IPS DF 6.9 (cell line): Measurements from ENCODE around the gene LRRC66.
A peak's percentile ranks its signal among the peaks of the same experiment; 100 is the strongest.

Experiments used
- DNase-seq: peaks from one replicate; pipeline ENCODE4 v3.0.0-alpha.2; 2013; ENCODE audit warnings: low read depth, low spot score
- H3K27ac ChIP-seq: one replicate; pipeline ENCODE4 v1.5.1; 2013; ENCODE audit warnings: low read length, control low read depth
- H3K27me3 ChIP-seq: 2 replicates; pipeline ENCODE4 v1.6.1; 2013; ENCODE audit warnings: mild to moderate bottlenecking, low read length; ENCODE audit not compliant: control insufficient read depth, insufficient read depth
- H3K36me3 ChIP-seq: 2 replicates; pipeline ENCODE4 v1.6.1; 2013; ENCODE audit warnings: low read length; ENCODE audit not compliant: control insufficient read depth, insufficient read depth
- H3K4me1 ChIP-seq: 2 replicates; pipeline ENCODE4 v1.6.1; 2013; ENCODE audit warnings: low read length; ENCODE audit not compliant: control insufficient read depth, insufficient read depth
- H3K4me3 ChIP-seq: 2 replicates; pipeline ENCODE4 v1.5.1; 2013; ENCODE audit warnings: mild to moderate bottlenecking, low read length
- H3K9me3 ChIP-seq: 2 replicates; pipeline ENCODE4 v1.6.1; 2013; ENCODE audit warnings: low read length, inconsistent platforms; ENCODE audit not compliant: control insufficient read depth, insufficient read depth
- WGBS: extraction: QIAGEN DNeasy Blood & Tissue Kit; methylation state at CpG from one replicate; pipeline ENCODE4 v1.1.7; 2013; ENCODE audit warnings: mixed read lengths, missing lambda C conversion rate; ENCODE audit not compliant: insufficient read length, insufficient coverage; 5-methylcytosine and 5-hydroxymethylcytosine counted together

LRRC66 gene, protein sequence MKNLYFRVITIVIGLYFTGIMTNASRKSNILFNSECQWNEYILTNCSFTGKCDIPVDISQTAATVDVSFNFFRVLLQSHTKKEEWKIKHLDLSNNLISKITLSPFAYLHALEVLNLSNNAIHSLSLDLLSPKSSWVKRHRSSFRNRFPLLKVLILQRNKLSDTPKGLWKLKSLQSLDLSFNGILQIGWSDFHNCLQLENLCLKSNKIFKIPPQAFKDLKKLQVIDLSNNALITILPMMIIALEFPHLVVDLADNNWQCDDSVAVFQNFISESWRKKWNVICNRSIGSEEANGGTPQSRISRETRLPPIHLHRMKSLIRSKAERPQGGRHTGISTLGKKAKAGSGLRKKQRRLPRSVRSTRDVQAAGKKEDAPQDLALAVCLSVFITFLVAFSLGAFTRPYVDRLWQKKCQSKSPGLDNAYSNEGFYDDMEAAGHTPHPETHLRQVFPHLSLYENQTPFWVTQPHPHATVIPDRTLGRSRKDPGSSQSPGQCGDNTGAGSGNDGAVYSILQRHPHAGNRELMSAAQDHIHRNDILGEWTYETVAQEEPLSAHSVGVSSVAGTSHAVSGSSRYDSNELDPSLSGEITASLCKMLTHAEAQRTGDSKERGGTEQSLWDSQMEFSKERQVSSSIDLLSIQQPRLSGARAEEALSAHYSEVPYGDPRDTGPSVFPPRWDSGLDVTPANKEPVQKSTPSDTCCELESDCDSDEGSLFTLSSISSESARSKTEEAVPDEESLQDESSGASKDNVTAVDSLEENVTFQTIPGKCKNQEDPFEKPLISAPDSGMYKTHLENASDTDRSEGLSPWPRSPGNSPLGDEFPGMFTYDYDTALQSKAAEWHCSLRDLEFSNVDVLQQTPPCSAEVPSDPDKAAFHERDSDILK

DNA sequence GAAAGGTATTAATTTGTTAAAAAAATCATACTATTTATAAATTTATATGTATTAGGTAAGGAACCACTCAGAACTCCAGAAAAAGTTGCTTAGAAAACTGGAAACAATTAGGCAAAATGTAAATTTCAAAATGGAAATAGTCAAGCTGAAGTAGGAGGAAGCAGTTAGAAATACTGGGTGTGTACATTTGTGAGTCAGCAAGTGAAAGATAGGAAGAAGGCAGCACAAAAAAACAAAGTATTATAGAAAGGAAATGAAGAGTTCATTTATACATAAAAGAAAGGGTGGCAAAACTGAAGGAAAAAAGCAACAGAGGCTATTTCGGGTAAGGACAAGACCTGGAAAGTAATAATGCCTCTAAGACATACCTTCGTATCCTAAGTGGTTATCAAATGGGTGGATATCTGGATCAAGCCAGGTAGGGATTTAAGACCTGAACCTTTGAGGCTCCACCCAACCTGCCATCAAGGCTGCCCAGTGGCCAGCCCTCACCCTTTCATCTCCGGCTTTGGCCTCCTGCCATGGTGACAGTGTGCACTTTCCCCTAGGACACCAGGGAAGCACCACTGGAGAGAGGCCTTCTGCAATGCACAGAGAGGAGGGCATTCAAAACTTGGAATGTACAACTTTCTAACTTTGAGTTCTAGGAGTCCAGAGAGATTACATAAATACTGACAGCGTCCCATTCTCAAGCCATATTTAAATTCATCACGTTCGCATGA is at the start of gene LRRC66:
LRRC66 (minus strand) TSS at position 428 of the 722 bp plus-strand sequence. CDS start 2,750 bp downstream, outside the sequence.
- H3K36me3 ChIP-seq = no peaks in the 10 kb centered on the region
- WGBS = no CpG with 5 or more reads among the region's 6 CpGs

DNA sequence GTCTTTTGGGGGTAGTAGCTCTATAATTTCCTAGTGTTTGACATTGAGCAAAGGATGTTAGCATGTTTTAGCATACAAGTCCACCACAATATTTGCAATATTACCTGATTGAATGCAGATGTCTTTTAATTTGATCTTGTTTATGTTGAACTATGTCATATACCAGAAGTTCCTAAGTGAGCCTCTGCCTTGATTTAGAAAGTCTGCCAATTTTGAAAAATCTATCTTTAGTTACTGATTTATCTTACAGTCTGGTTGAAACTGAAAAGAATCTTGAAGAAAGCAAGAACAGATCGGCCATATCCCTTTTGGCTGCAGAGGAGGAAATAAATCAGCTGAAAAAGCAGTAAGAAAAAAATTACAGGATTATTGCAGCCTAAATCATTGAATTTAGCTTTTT is 49.4 kb upstream of the LRRC66 start:
- no peaks in the 10 kb centered on the region for H3K36me3 ChIP-seq
- H3K4me3 ChIP-seq = no peak overlapping the region
- no CpG with 5 or more reads among the region's 1 CpG for WGBS
- no peaks in the 10 kb centered on the region for H3K27me3 ChIP-seq
- no peaks in the 10 kb centered on the region for H3K9me3 ChIP-seq
- H3K27ac ChIP-seq = no peak overlapping the region
- H3K4me1 ChIP-seq = no peaks in the 10 kb centered on the region
- no peak for DNase-seq

More for the DNA sequence above, at the start of gene LRRC66:
- Histone ChIP-seq H3K4me3 (no peak within 1 kb of the TSS), H3K27ac (no peak within 1 kb of the TSS), H3K27me3 (no peaks in the 10 kb centered on the region), H3K9me3 (no peaks in the 10 kb centered on the region), H3K4me1 (no peaks in the 10 kb centered on the region; the same call in 1 of the 2 replicates)
- DNase-seq = no peak

DNA sequence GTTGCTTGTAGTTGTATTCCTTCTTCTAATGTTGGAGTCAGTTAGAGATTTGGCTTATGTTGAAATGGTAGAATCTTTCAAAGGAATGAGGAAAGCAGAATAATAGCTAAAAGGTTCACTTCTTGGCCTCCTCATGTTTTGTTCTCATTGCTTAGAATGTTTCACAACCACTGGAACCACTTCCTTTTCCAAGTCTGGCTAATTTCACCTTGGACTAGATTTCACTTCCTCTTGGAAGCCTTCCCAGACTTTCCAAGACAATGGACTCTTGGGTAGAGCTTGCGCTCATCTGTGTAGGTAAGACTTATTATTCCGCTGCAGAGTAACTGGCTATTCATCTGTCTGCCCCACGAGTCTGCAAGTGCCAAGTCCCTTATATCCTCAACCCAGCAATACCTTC is 39.2 kb upstream of the LRRC66 start:
- Histone ChIP-seq H3K36me3 (no peaks in the 10 kb centered on the region), H3K27me3 (no peaks in the 10 kb centered on the region), H3K9me3 (no peaks in the 10 kb centered on the region), H3K4me1 (no peaks in the 10 kb centered on the region), H3K27ac (no peak overlapping the region), H3K4me3 (no peak overlapping the region)
- no peak for DNase-seq
- WGBS = no CpG with 5 or more reads among the region's 3 CpGs

DNA sequence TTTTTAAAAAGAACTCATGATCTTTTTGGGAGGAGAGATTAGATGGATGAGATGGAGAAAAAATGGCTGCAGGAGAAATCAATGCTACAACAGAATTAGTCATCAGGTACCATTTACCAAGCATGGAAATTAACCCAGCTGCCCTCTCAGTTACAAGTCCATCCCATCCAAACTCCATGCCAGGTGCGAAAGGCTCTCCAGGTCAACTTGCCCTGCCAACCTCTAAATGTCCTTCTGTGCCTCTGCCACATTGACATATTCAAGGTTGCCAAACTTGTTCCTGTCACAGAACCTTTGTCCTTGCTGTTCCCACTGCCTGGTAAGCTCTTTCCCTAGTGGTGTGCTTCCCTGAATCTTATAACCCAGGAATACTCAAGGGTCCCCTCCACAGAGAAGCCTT is 38.1 kb upstream of the LRRC66 start:
- Histone ChIP-seq H3K4me1 (no peaks in the 10 kb centered on the region), H3K9me3 (no peaks in the 10 kb centered on the region), H3K27ac (no peak overlapping the region), H3K27me3 (no peaks in the 10 kb centered on the region), H3K4me3 (no peak overlapping the region), H3K36me3 (no peaks in the 10 kb centered on the region)
- no CpG with 5 or more reads among the region's 1 CpG for WGBS
- no peak for DNase-seq

DNA sequence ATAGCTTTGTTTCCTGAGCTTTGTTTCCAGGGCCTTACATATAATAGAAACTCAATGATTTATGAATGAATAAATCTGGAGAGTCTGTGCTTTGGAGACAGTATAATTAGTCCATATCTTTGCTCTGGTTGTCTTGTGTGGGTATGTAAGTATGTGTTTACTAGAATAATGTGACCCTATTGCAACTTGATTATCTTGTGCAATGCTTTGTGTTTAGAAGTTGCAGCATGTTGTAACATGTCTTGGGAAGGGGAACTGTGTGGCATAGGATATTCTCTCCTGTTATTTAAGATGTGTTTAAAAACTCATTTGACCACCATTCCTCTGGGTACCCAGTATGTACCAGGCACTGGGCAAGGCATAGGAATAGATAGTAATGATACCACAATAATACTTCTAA is 37.0 kb upstream of the LRRC66 start:
- no peak for DNase-seq
- Histone ChIP-seq H3K9me3 (no peaks in the 10 kb centered on the region), H3K27me3 (no peaks in the 10 kb centered on the region), H3K4me1 (no peaks in the 10 kb centered on the region), H3K4me3 (no peak overlapping the region), H3K36me3 (no peaks in the 10 kb centered on the region), H3K27ac (no peak overlapping the region)

DNA sequence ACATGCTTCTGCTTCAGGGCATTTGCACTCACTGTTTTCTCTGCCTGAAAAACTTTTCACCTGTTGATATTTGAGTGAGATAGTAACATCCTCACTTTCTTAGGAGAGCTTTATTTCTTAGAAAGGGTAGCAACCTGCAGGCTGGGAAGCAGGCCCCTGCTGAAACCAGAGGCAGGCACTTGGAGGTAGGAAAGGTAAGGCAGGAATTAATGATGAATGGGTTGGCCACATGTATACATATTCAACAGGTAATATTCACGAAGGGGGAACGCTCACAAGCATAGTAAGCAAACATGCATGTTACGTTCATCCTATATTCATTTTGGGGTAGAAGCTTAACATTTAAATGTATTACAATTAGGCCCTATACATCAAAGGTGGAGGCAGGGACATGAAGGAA is 34.1 kb upstream of the LRRC66 start:
- no peaks in the 10 kb centered on the region for H3K36me3 ChIP-seq
- no CpG with 5 or more reads among the region's 3 CpGs for WGBS
- H3K27me3 ChIP-seq = no peaks in the 10 kb centered on the region; the same call in 1 of the 2 replicates
- no peaks in the 10 kb centered on the region for H3K9me3 ChIP-seq
- DNase-seq = no peak
- no peaks in the 10 kb centered on the region for H3K4me1 ChIP-seq
- no peak overlapping the region for H3K27ac ChIP-seq
- no peak overlapping the region for H3K4me3 ChIP-seq

DNA sequence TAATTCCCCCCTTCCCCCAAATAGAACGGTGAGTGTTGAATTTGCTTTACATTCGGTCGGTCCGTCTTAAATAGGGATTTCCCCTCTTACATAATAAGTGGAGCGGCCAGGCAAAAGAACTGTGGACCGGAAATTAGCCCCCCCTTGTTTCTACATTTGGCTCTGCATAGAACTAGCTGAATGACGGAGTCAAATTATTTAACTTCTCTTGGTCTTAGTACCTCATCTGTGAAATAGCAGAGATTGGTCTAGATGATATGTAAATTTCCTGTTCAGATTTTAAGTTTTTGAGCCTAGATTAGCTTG is 32.3 kb upstream of the LRRC66 start:
- Histone ChIP-seq H3K27ac (no peak overlapping the region), H3K36me3 (no peaks in the 10 kb centered on the region), H3K4me1 (no peaks in the 10 kb centered on the region), H3K4me3 (peak overlapping the region; percentile 25; the same call in 1 of the 2 replicates), H3K27me3 (no peaks in the 10 kb centered on the region; the same call in 1 of the 2 replicates), H3K9me3 (no peaks in the 10 kb centered on the region)
- WGBS = no CpG with 5 or more reads among the region's 7 CpGs
- no peak for DNase-seq

DNA sequence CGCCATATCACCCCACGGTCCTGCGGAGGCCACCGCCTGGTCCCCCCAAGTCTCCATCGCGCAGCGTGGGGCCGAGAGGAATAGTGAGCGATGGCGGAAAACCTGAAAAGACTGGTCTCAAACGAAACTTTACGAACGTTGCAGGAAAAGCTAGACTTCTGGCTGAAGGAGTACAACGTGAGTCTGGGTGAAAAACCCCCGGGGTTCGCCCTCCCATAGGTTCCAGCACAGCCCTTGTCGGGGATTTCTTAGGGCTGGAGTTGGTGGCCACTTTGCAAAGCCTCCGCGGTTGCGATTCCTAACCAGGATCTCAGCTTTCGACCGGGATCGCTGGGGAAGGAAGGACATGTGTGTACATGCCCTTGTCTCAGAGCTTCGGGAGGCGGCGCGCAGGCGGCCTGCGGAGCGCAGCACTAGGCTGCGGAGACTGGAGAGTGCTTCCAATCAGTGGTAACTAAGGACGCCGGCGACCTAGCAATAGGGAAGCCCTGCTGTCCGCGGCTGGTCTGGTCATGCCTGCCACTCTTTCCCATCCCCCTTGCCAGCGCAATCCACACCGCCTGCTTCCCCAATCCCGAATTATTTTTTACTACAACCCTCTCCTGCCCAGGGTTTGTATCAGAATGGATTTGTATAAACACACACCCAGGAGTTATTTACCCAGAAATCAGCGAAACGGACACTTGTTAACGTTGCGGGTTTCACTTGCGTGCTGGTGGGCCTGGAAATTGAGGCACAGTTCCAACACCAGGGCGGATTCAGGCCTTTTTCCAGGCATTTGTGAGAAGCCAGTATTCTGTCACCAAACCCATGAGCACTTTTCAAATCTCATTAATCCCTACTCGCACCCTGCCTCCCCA is 31.7 kb upstream of the LRRC66 start:
- Histone ChIP-seq H3K36me3 (no peaks in the 10 kb centered on the region), H3K4me1 (no peaks in the 10 kb centered on the region), H3K9me3 (no peaks in the 10 kb centered on the region), H3K27me3 (no peaks in the 10 kb centered on the region; the same call in 1 of the 2 replicates), H3K27ac (no peak overlapping the region), H3K4me3 (peak overlapping the region; percentile 60; the same call in 1 of the 2 replicates)
- DNase-seq = peak; percentile 82
- WGBS = no CpG with 5 or more reads among the region's 46 CpGs

DNA sequence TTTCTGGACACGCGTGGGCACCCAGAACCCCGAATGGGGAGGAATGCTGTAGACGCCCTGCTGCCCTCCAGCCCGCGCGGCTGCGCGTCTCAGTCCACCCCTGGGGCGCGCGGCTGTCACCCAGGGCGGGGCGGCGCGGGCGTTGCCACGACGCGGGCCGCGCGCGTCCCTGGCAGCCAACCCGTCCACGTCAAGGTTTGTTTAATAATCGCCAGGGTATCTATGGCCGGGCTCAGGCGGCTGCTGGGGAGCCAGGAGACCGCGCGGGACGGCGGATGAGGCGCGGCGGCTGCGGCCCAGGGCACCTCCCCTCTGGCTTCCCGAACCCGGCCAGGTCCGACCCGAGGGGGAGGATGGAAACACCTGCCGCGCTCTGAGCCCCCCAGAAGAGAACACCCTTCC is 31.1 kb upstream of the LRRC66 start, which contains the start of gene SPATA18:
SPATA18 (plus strand) TSS at position 92 of the 402 bp plus-strand sequence. CDS start 401 bp downstream, outside the sequence.
- Histone ChIP-seq H3K4me3 (peak within 1 kb of the TSS; percentile 60; the same call in 1 of the 2 replicates), H3K27me3 (no peaks in the 10 kb centered on the region; the same call in 1 of the 2 replicates), H3K4me1 (no peaks in the 10 kb centered on the region), H3K9me3 (no peaks in the 10 kb centered on the region), H3K36me3 (no peaks in the 10 kb centered on the region), H3K27ac (no peak within 1 kb of the TSS)
- no CpG with 5 or more reads among the region's 44 CpGs for WGBS
- DNase-seq = no peak
